Activated effector memory CD4-positive, alpha-beta T cell treated with Interleukin-2 at 50 U/mL for 16 hours (primary cell): Measurements from ENCODE around the gene RNU6-9.
"Not testable (repeated sequence)": the region's sequence is repeated elsewhere in the genome, so short reads cannot be mapped to it uniquely, and the experiment has no call there.

ENCODE experiments used
- DNase-seq: peaks from one replicate; pipeline ENCODE4 v3.0.0-alpha.2; 2020

RNU6-9 gene

DNA sequence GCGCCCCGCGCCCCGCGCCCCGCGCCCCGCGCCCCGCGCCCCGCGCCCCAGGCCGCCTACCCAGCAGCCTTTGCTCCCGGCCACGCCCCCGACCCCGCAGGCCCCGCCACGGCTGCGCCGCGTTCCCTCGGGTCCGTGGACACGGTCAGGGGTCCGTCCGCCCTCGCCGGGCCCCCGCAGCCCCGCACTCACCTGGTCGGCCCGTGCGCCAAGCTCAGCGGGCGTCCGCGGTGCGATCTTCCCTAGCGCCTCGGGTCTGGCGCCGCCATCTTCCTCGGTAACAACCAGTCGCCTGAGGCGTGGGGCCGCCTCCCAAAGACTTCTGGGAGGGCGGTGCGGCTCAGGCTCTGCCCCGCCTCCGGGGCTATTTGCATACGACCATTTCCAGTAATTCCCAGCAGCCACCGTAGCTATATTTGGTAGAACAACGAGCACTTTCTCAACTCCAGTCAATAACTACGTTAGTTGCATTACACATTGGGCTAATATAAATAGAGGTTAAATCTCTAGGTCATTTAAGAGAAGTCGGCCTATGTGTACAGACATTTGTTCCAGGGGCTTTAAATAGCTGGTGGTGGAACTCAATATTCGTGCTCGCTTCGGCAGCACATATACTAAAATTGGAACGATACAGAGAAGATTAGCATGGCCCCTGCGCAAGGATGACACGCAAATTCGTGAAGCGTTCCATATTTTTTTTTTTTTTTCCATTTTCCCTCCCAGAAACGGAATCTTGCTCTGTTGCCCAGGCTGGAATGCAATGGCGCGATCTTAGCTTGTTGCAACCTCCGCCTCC lies at the start of gene RNU6-9, which contains the start of gene MED16:
Gene RNU6-9, plus strand, starts transcription at position 591 of the 796 bp plus-strand sequence.
Gene MED16, minus strand, starts transcription at position 294 of the 796 bp plus-strand sequence. CDS start 2,056 bp downstream, outside the sequence.
- peak; percentile 83 for DNase-seq

DNA sequence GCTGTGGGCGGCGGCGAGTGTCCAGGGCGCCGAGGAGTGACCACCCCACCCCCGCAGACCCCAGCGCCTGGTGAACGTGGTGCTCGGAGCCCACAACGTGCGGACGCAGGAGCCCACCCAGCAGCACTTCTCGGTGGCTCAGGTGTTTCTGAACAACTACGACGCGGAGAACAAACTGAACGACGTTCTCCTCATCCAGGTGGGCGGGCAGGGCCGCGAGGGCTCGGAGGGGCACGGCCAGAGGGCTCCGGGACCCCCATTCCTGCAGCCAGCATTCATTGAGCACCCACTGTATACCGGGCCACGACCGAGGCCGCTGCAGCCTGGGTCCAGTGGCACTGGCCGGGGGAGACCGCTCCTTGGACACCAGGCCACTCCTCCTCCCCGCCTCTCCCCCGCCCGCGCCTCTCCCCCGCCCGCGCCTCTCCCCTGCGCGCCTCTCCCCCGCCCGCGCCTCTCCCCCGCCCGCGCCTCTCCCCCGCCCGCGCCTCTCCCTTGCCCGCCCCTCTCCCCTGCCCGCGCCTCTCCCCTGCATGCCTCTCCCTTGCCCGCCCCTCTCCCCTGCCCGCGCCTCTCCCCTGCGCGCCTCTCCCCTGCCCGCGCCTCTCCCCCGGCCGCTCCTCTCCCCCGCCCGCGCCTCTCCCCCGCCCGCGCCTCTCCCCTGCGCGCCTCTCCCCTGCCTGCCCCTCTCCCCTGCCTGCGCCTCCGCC lies 49.3 kb upstream of the RNU6-9 start:
- no peak for DNase-seq

GRCh38 chr19:844546-844971 lies 48.7 kb upstream of the RNU6-9 start:
- no peak for DNase-seq

- no peak for DNase-seq
Measured at GRCh38 chr19:845707-846521, 47.4 kb upstream of the RNU6-9 start.

GRCh38 chr19:848386-848921 lies 44.8 kb upstream of the RNU6-9 start:
- DNase-seq = no peak

- DNase-seq = not testable (repeated sequence)
Measured at GRCh38 chr19:849195-849594, 44.1 kb upstream of the RNU6-9 start.

DNA sequence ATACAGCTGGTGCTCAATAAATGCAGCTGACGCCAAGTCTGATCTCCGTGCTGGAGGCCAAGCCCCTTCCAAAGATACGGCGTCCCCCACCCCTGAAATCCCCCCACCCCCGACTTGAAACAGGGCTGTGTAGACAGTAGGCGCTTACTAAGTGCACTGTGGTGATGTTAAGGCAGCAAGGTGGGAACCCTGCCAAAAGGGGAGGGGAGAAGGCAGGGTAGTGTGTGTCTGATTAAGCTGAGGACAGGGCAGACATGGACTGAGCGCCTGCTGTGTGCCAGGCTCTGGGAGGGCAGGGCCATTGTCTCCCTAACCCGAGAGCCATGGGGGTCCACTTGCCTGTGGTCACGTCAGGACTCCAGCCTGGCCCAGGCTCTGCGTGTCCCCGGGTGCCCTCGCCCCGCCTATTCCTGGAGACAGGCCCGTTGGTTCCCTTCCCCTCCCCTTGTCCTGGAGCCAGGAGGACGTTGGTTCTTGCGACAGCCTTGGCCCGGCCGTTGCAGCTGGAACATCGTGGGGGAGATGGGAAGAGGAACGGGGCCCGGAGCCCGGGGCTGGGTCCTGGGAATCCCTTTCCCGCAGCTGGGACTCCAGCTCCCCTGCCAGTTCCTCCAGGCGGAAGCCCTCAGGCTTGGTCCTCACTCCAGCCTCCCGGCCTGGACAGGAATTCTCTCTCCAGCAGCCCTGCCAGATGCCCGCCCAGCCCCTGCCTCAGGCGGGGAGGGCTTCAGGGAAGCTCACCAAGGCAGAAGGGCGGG lies 42.9 kb upstream of the RNU6-9 start:
- DNase-seq = no peak

- no peak for DNase-seq
Measured at GRCh38 chr19:850979-851335, 42.3 kb upstream of the RNU6-9 start.

DNA sequence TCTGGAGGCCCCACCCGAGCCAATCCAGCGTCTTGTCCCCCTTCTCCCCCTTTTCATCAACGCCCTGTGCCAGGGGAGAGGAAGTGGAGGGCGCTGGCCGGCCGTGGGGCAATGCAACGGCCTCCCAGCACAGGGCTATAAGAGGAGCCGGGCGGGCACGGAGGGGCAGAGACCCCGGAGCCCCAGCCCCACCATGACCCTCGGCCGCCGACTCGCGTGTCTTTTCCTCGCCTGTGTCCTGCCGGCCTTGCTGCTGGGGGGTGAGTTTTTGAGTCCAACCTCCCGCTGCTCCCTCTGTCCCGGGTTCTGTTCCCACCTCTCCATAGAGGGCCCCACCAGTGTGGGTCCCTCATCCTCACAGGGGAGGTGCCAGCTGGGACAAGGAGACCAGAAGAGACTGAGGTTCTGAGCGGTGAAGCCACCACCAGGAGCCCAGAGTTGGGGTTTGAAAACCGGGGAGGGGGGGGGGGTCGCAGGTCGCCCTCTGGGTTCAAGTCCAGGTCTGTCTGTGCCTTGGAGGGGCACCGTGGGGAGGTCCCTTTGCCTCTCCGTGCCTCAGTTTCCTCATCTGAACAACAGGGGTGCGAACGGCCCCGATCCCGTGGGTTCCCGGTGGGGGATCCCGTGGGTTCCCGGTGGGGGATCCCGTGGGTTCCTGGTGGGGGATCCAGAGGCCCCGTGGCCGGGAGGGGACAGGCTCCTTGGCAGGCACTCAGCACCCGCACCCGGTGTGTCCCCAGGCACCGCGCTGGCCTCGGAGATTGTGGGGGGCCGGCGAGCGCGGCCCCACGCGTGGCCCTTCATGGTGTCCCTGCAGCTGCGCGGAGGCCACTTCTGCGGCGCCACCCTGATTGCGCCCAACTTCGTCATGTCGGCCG lies 40.9 kb upstream of the RNU6-9 start, which contains the start of gene ELANE:
Gene ELANE, plus strand, starts transcription at position 168 of the 878 bp plus-strand sequence. Its CDS starts 26 bp downstream, at position 194.
- DNase-seq = no peak

DNA sequence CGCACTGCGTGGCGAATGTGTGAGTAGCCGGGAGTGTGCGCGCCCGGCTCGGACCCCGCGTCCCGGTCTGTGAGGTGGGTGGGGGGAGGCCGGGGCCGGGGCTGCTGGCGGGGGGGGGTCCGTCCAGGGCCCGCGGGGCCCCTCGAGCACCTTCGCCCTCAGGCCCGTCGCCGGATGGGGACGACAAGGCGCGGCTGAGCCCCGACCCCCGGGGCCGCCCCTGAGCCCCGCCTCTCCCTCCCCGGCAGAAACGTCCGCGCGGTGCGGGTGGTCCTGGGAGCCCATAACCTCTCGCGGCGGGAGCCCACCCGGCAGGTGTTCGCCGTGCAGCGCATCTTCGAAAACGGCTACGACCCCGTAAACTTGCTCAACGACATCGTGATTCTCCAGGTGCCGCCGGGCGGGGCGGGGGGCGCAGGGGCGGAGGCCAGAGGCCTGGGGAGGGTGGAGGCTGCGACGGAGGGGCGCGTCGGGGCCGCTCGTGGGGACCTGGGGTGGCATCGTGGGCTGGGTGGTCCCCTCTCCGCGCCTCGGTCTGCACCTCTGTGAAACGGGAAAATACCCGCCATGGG lies 40.2 kb upstream of the RNU6-9 start:
- no peak for DNase-seq

DNA sequence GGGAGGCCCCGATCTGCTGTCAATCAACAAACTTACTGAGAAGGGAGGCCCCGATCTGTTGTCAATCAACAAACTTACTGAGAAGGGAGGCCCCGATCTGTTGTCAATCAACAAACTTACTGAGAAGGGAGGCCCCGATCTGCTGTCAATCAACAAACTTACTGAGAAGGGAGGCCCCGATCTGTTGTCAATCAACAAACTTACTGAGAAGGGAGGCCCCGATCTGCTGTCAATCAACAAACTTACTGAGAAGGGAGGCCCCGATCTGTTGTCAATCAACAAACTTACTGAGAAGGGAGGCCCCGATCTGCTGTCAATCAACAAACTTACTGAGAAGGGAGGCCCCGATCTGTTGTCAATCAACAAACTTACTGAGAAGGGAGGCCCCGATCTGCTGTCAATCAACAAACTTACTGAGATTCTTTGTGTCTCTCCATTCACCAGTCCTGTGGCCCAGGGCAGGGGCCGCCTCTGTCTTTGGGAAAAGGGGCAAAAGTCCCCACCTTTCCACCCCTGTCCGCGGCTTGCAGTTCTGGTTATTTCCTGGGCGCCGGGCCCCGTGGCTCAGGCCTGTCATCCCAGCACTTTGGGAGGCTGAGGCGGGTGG lies 39.6 kb upstream of the RNU6-9 start:
- not testable (repeated sequence) for DNase-seq

DNA sequence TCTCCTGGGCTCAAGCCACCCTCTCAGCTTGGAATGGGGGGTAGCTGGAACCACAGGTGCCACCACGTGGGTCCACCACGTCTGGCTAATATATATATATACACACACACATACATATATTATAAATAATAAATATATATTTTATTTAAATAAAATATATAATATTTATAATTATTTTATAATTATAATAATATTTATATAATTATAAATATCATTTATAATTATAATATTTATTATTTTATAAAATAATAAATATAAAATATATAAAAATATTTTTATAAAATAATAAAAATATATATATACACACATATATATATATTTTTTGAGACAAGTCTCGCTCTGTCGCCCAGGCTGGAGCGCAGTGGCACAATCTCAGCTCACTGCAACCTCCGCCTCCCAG lies 38.7 kb upstream of the RNU6-9 start:
- DNase-seq = no peak

GRCh38 chr19:855142-855541 lies 38.1 kb upstream of the RNU6-9 start:
- DNase-seq = no peak

DNA sequence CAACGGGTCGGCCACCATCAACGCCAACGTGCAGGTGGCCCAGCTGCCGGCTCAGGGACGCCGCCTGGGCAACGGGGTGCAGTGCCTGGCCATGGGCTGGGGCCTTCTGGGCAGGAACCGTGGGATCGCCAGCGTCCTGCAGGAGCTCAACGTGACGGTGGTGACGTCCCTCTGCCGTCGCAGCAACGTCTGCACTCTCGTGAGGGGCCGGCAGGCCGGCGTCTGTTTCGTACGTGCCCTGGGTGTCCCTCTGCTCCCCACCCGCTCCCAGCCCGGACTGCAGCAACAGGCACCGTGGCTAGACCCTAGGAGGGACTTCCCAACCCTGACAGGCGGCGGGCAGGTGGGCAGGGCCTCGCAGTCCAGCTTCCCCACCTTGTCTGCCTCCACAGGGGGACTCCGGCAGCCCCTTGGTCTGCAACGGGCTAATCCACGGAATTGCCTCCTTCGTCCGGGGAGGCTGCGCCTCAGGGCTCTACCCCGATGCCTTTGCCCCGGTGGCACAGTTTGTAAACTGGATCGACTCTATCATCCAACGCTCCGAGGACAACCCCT lies 37.6 kb upstream of the RNU6-9 start:
- DNase-seq = no peak

DNA sequence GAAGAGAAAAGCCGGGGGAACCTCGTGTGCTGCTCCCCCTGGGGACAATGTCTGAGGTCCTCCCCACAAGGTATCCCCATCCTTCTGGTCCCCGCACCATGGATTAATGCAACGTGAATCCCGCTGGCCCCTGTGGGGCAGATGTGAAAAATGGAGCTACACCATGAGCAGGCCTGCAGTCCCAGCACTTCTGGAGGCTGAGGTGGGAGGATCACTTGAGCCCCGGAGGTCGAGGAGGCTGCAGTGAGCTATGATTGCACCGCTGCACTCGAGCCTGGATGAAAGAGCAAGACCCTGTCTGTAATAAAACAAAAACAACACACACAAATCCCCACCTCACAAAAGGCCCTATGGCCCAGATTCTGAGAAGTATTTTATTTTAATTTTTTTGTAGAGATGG lies 35.0 kb upstream of the RNU6-9 start:
- no peak for DNase-seq

- DNase-seq = no peak
Measured at GRCh38 chr19:858868-859843, 34.1 kb upstream of the RNU6-9 start, which contains the start of gene CFD. TSS of gene CFD (plus strand) at chr19:859664. CDS start at chr19:859690, 26 bp downstream.

DNA sequence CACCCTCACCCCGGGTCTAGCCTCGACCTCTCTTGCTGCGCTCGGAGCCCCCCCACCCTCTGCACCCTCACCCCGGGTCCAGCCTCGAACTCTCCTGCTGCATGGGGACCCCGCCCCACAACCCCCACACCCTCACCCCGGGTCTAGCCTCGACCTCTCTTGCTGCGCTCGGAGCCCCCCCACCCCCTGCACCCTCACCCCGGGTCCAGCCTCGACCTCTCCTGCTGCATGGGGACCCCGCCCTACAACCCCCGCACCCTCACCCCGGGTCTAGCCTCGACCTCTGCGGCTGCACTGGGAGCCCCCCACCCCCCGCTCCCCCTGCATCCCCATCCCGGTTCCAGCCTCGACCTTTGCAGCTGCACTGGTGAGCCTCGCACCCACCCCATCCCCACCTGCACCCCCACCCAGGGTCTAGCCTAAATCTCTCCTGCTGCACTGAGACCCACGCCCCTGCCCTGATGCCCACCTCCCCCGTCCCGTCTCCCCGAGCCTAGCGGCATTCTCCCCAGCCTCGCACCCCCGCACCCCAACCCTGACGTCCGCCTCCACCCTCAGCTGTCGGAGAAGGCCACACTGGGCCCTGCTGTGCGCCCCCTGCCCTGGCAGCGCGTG lies 32.0 kb upstream of the RNU6-9 start:
- no peak for DNase-seq
